HepG2 (cell line): ENCODE measurements around the gene FGGY. TPM values are rescaled to one million over a fixed set of nuclear protein-coding genes. Genes with fewer than 3 reads are reported as not detected.

Experiments used
- BRCA1 ChIP-seq: sonication (generic); formaldehyde crosslinking; IDR thresholded peaks from 2 replicates; pipeline ENCODE4 v1.4.0; 2020; ENCODE audit warnings: missing genetic modification reagents
- CENPX ChIP-seq: sonication (generic); formaldehyde crosslinking; IDR thresholded peaks from 2 replicates; pipeline ENCODE4 v1.9.0; 2021; ENCODE audit warnings: mild to moderate bottlenecking, missing genetic modification reagents, moderate library complexity
- DNMT1 ChIP-seq: sonication (generic); formaldehyde crosslinking; IDR thresholded peaks from 2 replicates; pipeline ENCODE4 v1.5.1; 2020; ENCODE audit warnings: mild to moderate bottlenecking, missing genetic modification reagents
- FOXA3 ChIP-seq: IDR thresholded peaks from 2 replicates; pipeline ENCODE4 v1.6.1; 2016; ENCODE audit warnings: missing genetic modification reagents, missing compliant biosample characterization
- HNRNPUL1 ChIP-seq: fragments of 200-400 bp; formaldehyde crosslinking; IDR thresholded peaks from 2 replicates; pipeline ENCODE4 v1.6.1; 2017; ENCODE audit warnings: low read depth, mild to moderate bottlenecking, low read length, moderate library complexity
- MBNL3 ChIP-seq: fragments of 250-450 bp; sonication (Bioruptor Pico); conservative IDR thresholded peaks from 2 replicates; pipeline ENCODE4 v1.8.0; 2022; ENCODE audit warnings: mild to moderate bottlenecking, inconsistent platforms
- NR2F1 ChIP-seq, 2 experiments: fragments of 450-650 bp in 1 of 2; formaldehyde crosslinking in 1 of 2; IDR thresholded peaks; 2 replicates each; pipeline versions ENCODE4 v1.5.0 to v1.6.1; 2016 to 2020; ENCODE audit warnings: mild to moderate bottlenecking in 1 of 2, missing compliant biosample characterization in 1 of 2, missing genetic modification reagents in 1 of 2, moderate library complexity in 1 of 2
- POGZ ChIP-seq: sonication (generic); formaldehyde crosslinking; IDR thresholded peaks from 2 replicates; pipeline ENCODE4 v1.4.0; 2020; ENCODE audit warnings: mild to moderate bottlenecking, missing genetic modification reagents
- RNF2 ChIP-seq: fragments of 450-650 bp; conservative IDR thresholded peaks from 2 replicates; pipeline ENCODE4 v1.6.1; 2016; ENCODE audit warnings: low read depth
- SNAPC4 ChIP-seq: sonication (generic); formaldehyde crosslinking; IDR thresholded peaks from 2 replicates; pipeline ENCODE4 v1.4.0; 2020; ENCODE audit warnings: mild to moderate bottlenecking, missing genetic modification reagents
- TBX2 ChIP-seq: sonication (generic); formaldehyde crosslinking; IDR thresholded peaks from 2 replicates; pipeline ENCODE4 v1.5.0; 2020; ENCODE audit warnings: missing genetic modification reagents, mild to moderate bottlenecking, borderline replicate concordance
- WIZ ChIP-seq: sonication (generic); formaldehyde crosslinking; IDR thresholded peaks from 2 replicates; pipeline ENCODE4 v1.5.1; 2020; ENCODE audit warnings: mild to moderate bottlenecking, missing genetic modification reagents
- ZNF136 ChIP-seq: sonication (generic); formaldehyde crosslinking; IDR thresholded peaks from 2 replicates; pipeline ENCODE4 v1.8.1; 2022; ENCODE audit warnings: low read depth, mild to moderate bottlenecking, moderate library complexity, missing genetic modification reagents
- ZNF501 ChIP-seq: sonication (generic); formaldehyde crosslinking; IDR thresholded peaks from 2 replicates; pipeline ENCODE4 v1.5.1; 2020; ENCODE audit warnings: mild to moderate bottlenecking, moderate library complexity, missing genetic modification reagents
- ZNF567 ChIP-seq: sonication (generic); formaldehyde crosslinking; IDR thresholded peaks from 2 replicates; pipeline ENCODE4 v1.8.1; 2023; ENCODE audit warnings: mild to moderate bottlenecking, missing genetic modification reagents, borderline replicate concordance
- ZNF616 ChIP-seq: sonication (generic); formaldehyde crosslinking; IDR thresholded peaks from 2 replicates; pipeline ENCODE4 v1.5.0; 2020; ENCODE audit warnings: low read depth, mild to moderate bottlenecking, missing genetic modification reagents
- ZNF644 ChIP-seq: IDR thresholded peaks from 2 replicates; pipeline ENCODE4 v1.6.1; 2016; ENCODE audit warnings: low read depth
- ZNF746 ChIP-seq: sonication (generic); formaldehyde crosslinking; IDR thresholded peaks from 2 replicates; pipeline ENCODE4 v1.8.0; 2022; ENCODE audit warnings: mild to moderate bottlenecking, missing genetic modification reagents
- polyA plus RNA-seq, 8 experiments: library from polyadenylated mRNA; depleted of rRNA in 3 of 8; stranded (reverse) in 7 of 8; unstranded in 1 of 8; fragments of >200 nt; fragmentation: Illumina TruSeq in 4 of 8; extraction: Trizol in 4 of 8; gene quantifications; 2 replicates each; pipeline versions ENCODE4 v1.2.1 to v1.2.3, GENCODE V29; 2011 to 2016; ENCODE audit warnings: low read depth in 4 of 8, missing spikeins in 1 of 8, mixed read lengths in 1 of 8; ENCODE audit not compliant: insufficient read depth in 1 of 8
- total RNA-seq, 5 experiments: library from RNA; depleted of rRNA; stranded (reverse); fragments of >200 nt; fragmentation: Illumina TruSeq; extraction: Trizol; gene quantifications; 2 replicates each; pipeline ENCODE4 v1.2.3, GENCODE V29; 2016; ENCODE audit warnings: low read depth in 1 of 5
- TF ChIP-seq, protein P1 (sequence below): sonication (generic); formaldehyde crosslinking; IDR thresholded peaks from 2 replicates; pipeline ENCODE4 v1.5.0; 2020; ENCODE audit warnings: missing genetic modification reagents
- TF ChIP-seq, protein P2 (sequence below): sonication (generic); formaldehyde crosslinking; IDR thresholded peaks from 2 replicates; pipeline ENCODE4 v1.5.0; 2020; ENCODE audit warnings: missing genetic modification reagents

FGGY gene
- total and polyA plus RNA-seq, 2 of the 13 experiments (the other 11 are each of a cell fraction or from before 2014, with no cell fraction given) = 15.7 to 27.5 TPM

- TF ChIP-seq RNF2 (no peak), ZNF746 (CRISPR knock-in tag) (no peak), WIZ (CRISPR knock-in tag) (no peak), ZNF616 (CRISPR knock-in tag) (no peak), NR2F1 (CRISPR knock-in tag; IDR thresholded peaks at IDR 0.05) (0 out of 4 replicates have a peak, but pooled peaks of 1 of the 2 experiments have one; percentile 29), FOXA3 (peak; percentile 90), ZNF136 (CRISPR knock-in tag) (no peak), ZNF567 (CRISPR knock-in tag) (no peak), ZNF644 (CRISPR knock-in tag) (no peak), CENPX (CRISPR knock-in tag) (no peak), POGZ (CRISPR knock-in tag) (peak; percentile 64; the same call in 1 of the 2 replicates), HNRNPUL1 (no peak), TBX2 (CRISPR knock-in tag) (peak; percentile 88), MBNL3 (CRISPR knock-in tag) (no peak), ZNF501 (CRISPR knock-in tag) (no peak), BRCA1 (no peak), DNMT1 (no peak), SNAPC4 (no peak)
- TF ChIP-seq, protein P1, sequence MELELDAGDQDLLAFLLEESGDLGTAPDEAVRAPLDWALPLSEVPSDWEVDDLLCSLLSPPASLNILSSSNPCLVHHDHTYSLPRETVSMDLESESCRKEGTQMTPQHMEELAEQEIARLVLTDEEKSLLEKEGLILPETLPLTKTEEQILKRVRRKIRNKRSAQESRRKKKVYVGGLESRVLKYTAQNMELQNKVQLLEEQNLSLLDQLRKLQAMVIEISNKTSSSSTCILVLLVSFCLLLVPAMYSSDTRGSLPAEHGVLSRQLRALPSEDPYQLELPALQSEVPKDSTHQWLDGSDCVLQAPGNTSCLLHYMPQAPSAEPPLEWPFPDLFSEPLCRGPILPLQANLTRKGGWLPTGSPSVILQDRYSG (CRISPR knock-in tag) = no peak
- TF ChIP-seq, protein P2, sequence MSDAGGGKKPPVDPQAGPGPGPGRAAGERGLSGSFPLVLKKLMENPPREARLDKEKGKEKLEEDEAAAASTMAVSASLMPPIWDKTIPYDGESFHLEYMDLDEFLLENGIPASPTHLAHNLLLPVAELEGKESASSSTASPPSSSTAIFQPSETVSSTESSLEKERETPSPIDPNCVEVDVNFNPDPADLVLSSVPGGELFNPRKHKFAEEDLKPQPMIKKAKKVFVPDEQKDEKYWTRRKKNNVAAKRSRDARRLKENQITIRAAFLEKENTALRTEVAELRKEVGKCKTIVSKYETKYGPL = no peak
- TF ChIP-seq, all 625 proteins: peak for 56
Measured at GRCh38 chr1:59346429-59346828, 49.5 kb downstream of the FGGY start (continued).
